Transverse colon (tissue), 3 donors: ENCODE measurements around the gene FBXW10B.
"Not testable (repeated sequence)": the region's sequence is repeated elsewhere in the genome, so short reads cannot be mapped to it uniquely, and the experiment has no call there.

Source experiments
- CTCF ChIP-seq, 5 experiments: fragments of 200-600 bp in 3 of 5; fragments of 450-650 bp in 2 of 5; sonication (generic) in 3 of 5; IDR thresholded peaks; 1 replicate in 2 of 5; 2 replicates in 3 of 5; pipeline ENCODE4 v1.5.1; 2016 to 2017; ENCODE audit warnings: antibody characterized with exemption in 5 of 5, inconsistent platforms in 3 of 5, mild to moderate bottlenecking in 2 of 5, moderate library complexity in 1 of 5
- EP300 ChIP-seq: sonication (generic); formaldehyde crosslinking; IDR thresholded peaks from one replicate; pipeline ENCODE4 v1.6.1; 2017; ENCODE audit warnings: antibody characterized with exemption, low read depth
- POLR2A ChIP-seq: fragments of 450-650 bp; IDR thresholded peaks from one replicate; pipeline ENCODE4 v1.6.1; 2016; ENCODE audit warnings: antibody characterized with exemption, mild to moderate bottlenecking, moderate library complexity

DNA sequence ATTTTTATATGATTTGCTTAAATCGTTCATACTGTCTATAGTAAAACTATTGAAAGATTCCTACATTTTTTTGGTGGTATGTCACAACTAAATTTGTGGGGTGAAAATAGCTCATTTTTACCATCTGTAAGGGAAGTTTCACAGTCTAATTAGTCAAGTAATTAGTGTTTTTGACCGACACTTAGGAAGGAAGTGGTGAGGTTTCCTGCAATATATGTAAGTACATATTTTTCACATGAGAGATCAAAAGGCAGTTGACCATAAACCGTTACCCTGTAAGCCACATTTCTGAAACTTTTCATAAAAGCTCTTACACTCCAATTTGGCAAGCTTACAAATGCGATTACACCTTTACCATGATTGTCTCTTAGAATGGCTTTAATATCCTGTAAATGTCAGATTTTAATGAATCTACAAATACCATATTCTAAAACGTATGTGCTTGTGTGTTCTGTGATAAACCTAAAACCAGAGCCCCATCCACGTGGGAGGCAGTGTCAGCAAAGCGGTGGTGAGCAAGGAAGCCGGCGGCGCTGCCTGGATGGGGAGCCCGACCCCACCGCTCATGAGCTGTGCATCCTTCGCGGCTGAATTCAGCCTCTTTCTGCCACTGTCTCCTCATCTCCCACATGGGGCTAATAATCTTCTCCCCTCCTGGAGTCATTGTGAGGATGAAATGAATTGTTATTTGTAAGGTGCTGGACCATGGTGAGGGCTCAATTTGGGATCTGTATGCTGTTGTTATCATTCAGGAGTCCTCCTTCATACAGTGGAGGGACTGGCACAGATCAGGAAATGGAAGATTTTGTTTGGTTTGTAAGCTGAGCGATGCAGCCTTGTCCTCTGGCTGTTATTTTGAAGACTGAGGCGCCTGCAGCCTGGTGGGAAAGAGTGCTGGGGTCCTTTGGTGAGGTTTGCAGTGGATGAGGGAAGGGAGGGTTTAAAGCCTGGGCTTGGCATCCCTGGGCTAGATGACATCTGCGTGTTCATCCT is 29.7 kb downstream of the FBXW10B start:
- not testable (repeated sequence) for TF ChIP-seq CTCF (IDR thresholded peaks at IDR 0.05); POLR2A; EP300
